Measurements from ENCODE around the gene RTN4R.

- TF ChIP-seq CTCF (IDR thresholded peaks at IDR 0.05) (no peak), EP300 (IDR thresholded peaks at IDR 0.05) (no peak), POLR2A (IDR thresholded peaks at IDR 0.05) (no peak)
Observed at GRCh38 chr22:20218987-20219386, 49.1 kb downstream of the RTN4R start.

Data from tibial nerve (tissue), 4 donors.